HG02759 (cell line): ENCODE data around the gene KRTAP1-5.
"Not testable (repeated sequence)": the region's sequence is repeated elsewhere in the genome, so short reads cannot be mapped to it uniquely, and the experiment has no call there.

ENCODE experiments used
- ATAC-seq: cut with Tn5 transposase; IDR thresholded peaks from one replicate; pipeline ENCODE4 v1.9.1; 2021; ENCODE audit warnings: mild to moderate bottlenecking, moderate library complexity; ENCODE audit not compliant: unreplicated experiment

KRTAP1-5 gene

GRCh38 chr17:41026715-41027471 lies at the start of gene KRTAP1-5:
Gene KRTAP1-5 (minus strand): TSS chr17:41027208. CDS start chr17:41027155, 53 bp downstream.
- ATAC-seq, result no peak

DNA sequence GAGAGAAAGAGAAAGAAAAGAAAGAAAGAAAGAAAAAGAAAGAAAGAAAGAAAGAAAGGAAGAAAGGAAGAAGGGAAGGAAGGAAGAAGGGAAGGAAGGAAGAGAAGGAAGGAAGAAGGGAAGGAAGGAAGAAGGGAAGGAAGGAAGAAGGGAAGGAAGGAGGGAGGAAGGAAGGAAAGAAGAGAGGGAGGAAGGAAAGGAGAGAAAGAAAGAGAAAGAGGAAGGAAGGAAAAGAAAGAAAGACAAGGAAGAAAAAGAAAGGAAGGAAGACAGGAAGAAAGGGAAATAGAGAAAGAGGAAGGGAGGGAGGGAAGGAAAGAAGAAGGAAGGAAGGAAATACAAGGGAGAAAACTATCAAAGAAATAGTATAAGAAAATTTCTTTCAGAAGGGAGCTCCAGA lies 49.8 kb upstream of the KRTAP1-5 start:
- no peak for ATAC-seq

- ATAC-seq, result no peak
Observed at GRCh38 chr17:41073676-41074075, 46.7 kb upstream of the KRTAP1-5 start.

- ATAC-seq, result no peak
Observed at GRCh38 chr17:41071606-41072360, 44.8 kb upstream of the KRTAP1-5 start.

DNA sequence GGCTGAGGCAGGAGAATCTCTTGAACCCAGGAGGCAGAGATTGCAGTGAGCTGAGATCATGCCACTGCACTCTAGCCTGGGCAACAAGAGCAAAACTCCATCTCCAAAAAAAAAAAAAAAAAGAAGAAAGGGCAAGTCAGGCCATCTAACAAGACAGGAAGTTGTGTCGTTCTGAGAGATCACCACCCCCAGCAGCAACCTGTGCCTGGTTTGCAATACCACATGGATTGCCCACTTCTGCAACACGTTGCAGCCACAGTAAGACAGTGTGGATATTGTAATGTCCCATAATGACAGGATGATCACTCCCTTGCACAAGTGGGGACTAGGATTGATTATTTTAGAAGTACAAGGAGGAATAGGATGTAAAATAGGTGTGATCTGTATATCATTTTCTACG lies 42.0 kb upstream of the KRTAP1-5 start:
- no peak for ATAC-seq

- ATAC-seq, result no peak
Observed at GRCh38 chr17:41067281-41067680, 40.3 kb upstream of the KRTAP1-5 start.

- ATAC-seq, result no peak
Observed at GRCh38 chr17:41065829-41066624, 39.0 kb upstream of the KRTAP1-5 start, which contains the start of gene KRTAP2-4. Gene KRTAP2-4 (minus strand): TSS chr17:41065879. CDS start chr17:41065845, 34 bp downstream.

DNA sequence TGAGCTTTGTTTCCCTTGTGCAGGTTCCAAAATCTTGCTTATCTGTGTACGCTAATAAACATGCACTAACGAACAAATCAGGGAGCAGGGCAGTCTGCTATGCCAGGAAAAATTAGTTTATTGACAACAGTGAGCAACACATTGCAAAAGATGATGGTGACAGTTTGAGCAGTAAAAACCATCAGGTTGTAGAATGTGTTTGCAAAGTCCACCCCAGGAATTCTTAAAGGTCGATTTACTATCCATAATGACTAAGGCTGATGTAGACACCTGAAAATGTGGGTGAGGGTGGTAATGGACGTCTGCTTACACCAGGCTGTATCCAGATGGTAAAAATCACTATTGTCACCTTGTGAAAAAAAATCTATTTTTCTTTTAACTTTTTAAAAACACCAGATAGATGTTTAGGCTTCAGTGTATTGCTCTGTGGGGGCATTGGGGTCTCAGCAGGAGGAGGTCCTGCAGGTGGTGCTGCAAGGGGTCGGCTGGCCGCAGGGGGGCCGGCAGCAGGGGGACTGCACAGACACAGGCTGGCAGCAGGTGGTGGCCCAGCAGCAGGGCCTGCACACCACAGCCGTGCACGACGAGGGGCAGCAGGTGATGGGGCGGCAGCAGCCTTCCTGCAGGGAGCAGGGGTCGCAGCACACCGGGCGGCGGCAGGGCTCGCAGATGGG lies 38.1 kb upstream of the KRTAP1-5 start:
- ATAC-seq, result not testable (repeated sequence)

DNA sequence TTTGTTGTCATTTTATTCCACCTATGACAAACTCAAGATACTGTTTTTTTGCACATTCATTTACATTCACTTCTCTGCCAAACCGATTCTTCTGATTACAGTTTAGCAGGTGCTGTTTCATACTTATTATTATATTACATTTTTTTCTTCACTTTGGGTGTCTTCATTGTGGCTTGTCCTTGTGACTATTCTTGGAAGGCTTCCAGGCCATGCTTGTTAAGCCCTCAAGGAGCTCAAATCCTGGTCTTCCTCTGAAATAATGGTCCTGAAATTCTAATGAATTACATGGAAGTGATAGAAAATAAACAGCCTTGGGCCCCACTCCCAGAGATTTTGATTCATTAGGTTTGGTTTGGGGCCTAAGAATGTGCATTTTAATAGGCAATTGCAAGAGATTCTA lies 37.3 kb upstream of the KRTAP1-5 start:
- no peak for ATAC-seq

- ATAC-seq, result no peak
Observed at GRCh38 chr17:41063449-41063848, 36.4 kb upstream of the KRTAP1-5 start.

GRCh38 chr17:41061964-41062363 lies 35.0 kb upstream of the KRTAP1-5 start:
- no peak for ATAC-seq

DNA sequence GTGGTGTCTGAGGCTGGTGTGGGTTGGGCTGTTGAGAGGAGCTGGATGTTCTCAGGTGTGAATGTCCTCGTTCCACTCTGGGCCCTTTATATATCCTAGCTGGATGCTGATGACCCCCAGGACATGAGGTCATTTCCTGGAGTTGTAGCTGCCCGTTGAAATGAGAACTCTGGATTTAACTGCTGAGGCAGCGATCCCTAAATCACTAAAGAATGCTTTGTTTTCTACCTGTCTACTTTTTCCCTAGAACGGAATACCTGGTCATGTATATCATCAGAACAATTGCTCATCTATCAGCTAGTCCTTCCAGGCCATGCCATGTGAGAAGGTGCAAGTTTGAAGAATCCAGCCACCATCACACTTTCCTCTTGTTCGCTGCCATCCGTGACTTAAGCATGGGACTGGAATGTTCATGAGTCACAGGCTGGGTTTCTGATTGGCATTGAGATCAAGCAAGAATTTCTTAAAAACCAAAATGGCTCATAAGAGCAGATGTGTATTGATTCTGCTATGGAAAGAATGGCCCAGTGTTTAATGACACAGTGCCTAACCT lies 33.1 kb upstream of the KRTAP1-5 start, which contains the start of gene KRTAP2-3:
KRTAP2-3 (minus strand) TSS at position 63 of the 553 bp plus-strand sequence. CDS start 64 bp downstream, outside the sequence.
- ATAC-seq, result no peak

GRCh38 chr17:41059276-41060051 lies 32.5 kb upstream of the KRTAP1-5 start:
- ATAC-seq, result not testable (repeated sequence)

- no peak for ATAC-seq
Observed at GRCh38 chr17:41058741-41059140, 31.7 kb upstream of the KRTAP1-5 start.

DNA sequence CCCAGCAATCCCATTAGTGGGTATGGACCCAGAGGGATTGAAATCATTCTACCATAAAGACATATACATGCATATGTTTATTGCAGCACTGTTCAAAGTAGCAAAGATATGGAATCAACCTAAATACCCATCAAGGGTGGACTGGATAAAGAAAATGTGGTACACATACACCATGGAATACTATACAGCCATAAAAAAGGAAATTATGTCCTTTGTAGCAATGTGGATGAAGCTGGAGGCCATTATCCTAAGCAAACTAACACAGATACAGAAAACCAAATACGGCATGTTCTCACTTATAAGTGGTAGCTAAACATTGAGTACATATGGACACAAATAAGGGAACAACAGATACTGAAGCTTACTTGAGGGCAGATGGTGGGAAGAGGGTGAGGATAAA lies 30.5 kb upstream of the KRTAP1-5 start:
- ATAC-seq, result no peak

DNA sequence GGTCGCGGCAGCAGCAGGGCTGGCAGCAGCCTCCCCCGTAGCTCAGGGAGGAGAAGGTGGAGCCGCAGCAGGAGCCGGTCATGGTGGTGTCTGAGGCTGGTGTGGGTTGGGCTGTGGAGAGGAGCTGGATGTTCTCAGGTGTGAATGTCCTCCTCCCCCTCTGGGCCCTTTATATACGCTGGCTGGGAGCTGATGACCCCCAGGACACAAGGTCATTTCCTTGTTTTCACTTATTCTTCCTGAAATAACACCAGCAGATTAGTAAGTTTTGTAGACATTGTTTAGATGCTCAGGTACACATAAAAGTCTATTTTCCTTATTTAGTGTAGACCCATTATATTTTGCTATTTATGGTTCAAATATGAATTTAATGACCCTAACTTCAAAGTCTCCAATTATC lies 28.1 kb upstream of the KRTAP1-5 start, which contains the start of gene KRTAP2-2:
KRTAP2-2 (minus strand) TSS at position 101 of the 400 bp plus-strand sequence; CDS start at position 82, 19 bp downstream.
- not testable (repeated sequence) for ATAC-seq

DNA sequence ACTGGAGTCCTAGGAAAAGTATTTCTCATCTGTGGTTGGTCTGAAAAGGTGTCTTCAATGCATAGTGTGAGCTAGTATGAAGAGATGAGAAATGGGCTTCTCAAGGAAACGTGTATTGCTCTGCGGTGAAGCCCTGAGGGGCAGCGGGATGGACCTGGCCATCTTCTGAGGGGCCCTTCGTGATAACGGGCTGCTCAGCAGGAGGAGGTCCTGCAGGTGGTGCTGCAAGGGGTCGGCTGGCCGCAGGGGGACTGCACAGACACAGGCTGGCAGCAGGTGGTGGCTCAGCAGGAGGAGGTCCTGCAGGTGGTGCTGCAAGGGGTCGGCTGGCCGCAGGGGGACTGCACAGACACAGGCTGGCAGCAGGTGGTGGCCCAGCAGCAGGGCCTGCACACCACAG lies 27.5 kb upstream of the KRTAP1-5 start:
- not testable (repeated sequence) for ATAC-seq

DNA sequence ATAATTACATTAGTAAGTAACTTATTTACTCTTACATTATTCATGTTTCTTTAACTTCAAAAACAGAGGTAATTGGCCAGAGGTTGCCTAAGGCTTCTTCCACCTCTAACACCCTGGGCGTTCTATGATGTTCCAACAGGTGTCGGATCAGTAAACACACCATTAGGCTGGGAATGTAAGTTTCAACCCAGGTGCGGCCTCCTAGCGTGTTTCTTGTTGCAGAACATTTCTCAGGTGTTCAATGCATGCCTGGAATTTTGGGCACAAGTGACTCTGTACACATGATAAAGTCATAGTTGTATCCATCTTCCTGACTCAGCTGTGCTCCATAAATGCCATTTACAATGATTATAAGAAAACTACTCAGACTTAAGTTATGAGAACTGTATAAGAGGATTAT lies 27.0 kb upstream of the KRTAP1-5 start:
- no peak for ATAC-seq

GRCh38 chr17:41052566-41052965 lies 25.6 kb upstream of the KRTAP1-5 start:
- no peak for ATAC-seq
